Measurements from ENCODE around the gene KRT83. TPM values are rescaled to one million over a fixed set of nuclear protein-coding genes. Genes with fewer than 3 reads are reported as not detected.

Gene KRT83
- total RNA-seq, 4 donors from 2014 or later, result 0.21 TPM; not detected in 3

- DNase-seq, result no peak
- Histone ChIP-seq H3K27ac (no peak overlapping the region), H3K4me1 (no peaks in the 10 kb centered on the region), H3K9me3 (no peaks in the 10 kb centered on the region), H3K4me3 (no peak overlapping the region), H3K36me3 (no peaks in the 10 kb centered on the region), H3K27me3 (no peaks in the 10 kb centered on the region)
- intact Hi-C loops (cut with DNase I; ENCODE audit: low total_unique reads), result no loop called here
- TF ChIP-seq CTCF (IDR thresholded peaks at IDR 0.05) (no peak), POLR2A (IDR thresholded peaks at IDR 0.05) (no peak)
Observed at GRCh38 chr12:52285851-52286530, 35.2 kb downstream of the KRT83 start.

GRCh38 chr12:52285172-52285745 is 35.9 kb downstream of the KRT83 start:
- Histone ChIP-seq H3K4me3 (no peak overlapping the region), H3K36me3 (no peaks in the 10 kb centered on the region), H3K4me1 (no peaks in the 10 kb centered on the region), H3K27ac (no peak overlapping the region), H3K9me3 (no peaks in the 10 kb centered on the region), H3K27me3 (no peaks in the 10 kb centered on the region)
- no peak for TF ChIP-seq POLR2A (IDR thresholded peaks at IDR 0.05)
- TF ChIP-seq CTCF (IDR thresholded peaks at IDR 0.05), result no peak
- intact Hi-C loops (cut with DNase I; ENCODE audit: low total_unique reads), result no loop called here
- no peak for DNase-seq

GRCh38 chr12:52284562-52285171 is 36.5 kb downstream of the KRT83 start:
- Histone ChIP-seq H3K27ac (no peak overlapping the region), H3K4me1 (no peaks in the 10 kb centered on the region), H3K9me3 (no peaks in the 10 kb centered on the region), H3K27me3 (no peaks in the 10 kb centered on the region), H3K4me3 (no peak overlapping the region), H3K36me3 (no peaks in the 10 kb centered on the region)
- TF ChIP-seq POLR2A (IDR thresholded peaks at IDR 0.05) (no peak), CTCF (IDR thresholded peaks at IDR 0.05) (no peak)
- intact Hi-C loops (cut with DNase I; ENCODE audit: low total_unique reads), result no loop called here
- DNase-seq, result no peak

- Histone ChIP-seq H3K4me3 (no peak overlapping the region), H3K4me1 (no peaks in the 10 kb centered on the region), H3K27me3 (no peaks in the 10 kb centered on the region), H3K36me3 (no peaks in the 10 kb centered on the region), H3K9me3 (no peaks in the 10 kb centered on the region), H3K27ac (peak overlapping the region; percentile 47 to 65)
- intact Hi-C loops (cut with DNase I; ENCODE audit: low total_unique reads), result no loop called here
- no peak for TF ChIP-seq POLR2A (IDR thresholded peaks at IDR 0.05)
- TF ChIP-seq CTCF (IDR thresholded peaks at IDR 0.05), result no peak
- peak; percentile 46 to 50 for DNase-seq
Observed at GRCh38 chr12:52280796-52281560, 40.2 kb downstream of the KRT83 start.

Measured in uterus (tissue), 4 donors.